Lower lobe of right lung (tissue), 2 donors: ENCODE results near the gene ZNF107. TPM values are rescaled to one million over a fixed set of nuclear protein-coding genes. Genes with fewer than 3 reads are reported as not detected.

Source experiments
- ATAC-seq, 2 donors: fragments of 200-7000 bp; cut with Tn5 transposase; one replicate each; pipeline ENCODE4 v1.9.1; 2020 to 2022; ENCODE audit warnings: mild to moderate bottlenecking in 2 of 2, moderate library complexity in 2 of 2
- DNase-seq: peaks from one replicate; pipeline ENCODE4 v3.0.0-alpha.2; 2020
- H3K27ac ChIP-seq: fragments of 200-600 bp; one replicate; pipeline ENCODE4 v1.8.0; 2022
- H3K27me3 ChIP-seq: fragments of 200-600 bp; one replicate; pipeline ENCODE4 v1.8.0; 2022; ENCODE audit warnings: low read depth
- H3K36me3 ChIP-seq: fragments of 200-600 bp; one replicate; pipeline ENCODE4 v1.8.0; 2022; ENCODE audit warnings: mild to moderate bottlenecking
- H3K4me1 ChIP-seq: fragments of 200-600 bp; one replicate; pipeline ENCODE4 v1.8.0; 2022
- H3K4me3 ChIP-seq: fragments of 200-600 bp; one replicate; pipeline ENCODE4 v1.8.0; 2022; ENCODE audit warnings: mild to moderate bottlenecking
- H3K9me3 ChIP-seq: fragments of 200-600 bp; one replicate; pipeline ENCODE4 v1.8.0; 2022
- intact Hi-C: fragments of 100-400 bp; cut with DNase I; formaldehyde crosslinking; loops from one replicate; pipeline ENCODE4 v1.11.0; 2022
- total RNA-seq: library from RNA; stranded (reverse); fragmentation: NEBNext Ultra II Directional; extraction: Animal tissue kit (Norgen Biotek cat#: 25700); gene quantifications from one replicate; pipeline ENCODE4 v1.2.1, GENCODE V29; 2021
- TF ChIP-seq, protein P1 (sequence below): fragments of 200-600 bp; IDR thresholded peaks from one replicate; pipeline ENCODE4 v1.8.0; 2022; ENCODE audit warnings: antibody characterized with exemption, mild to moderate bottlenecking
- donor health status: DM: no; HTN: yes; CAD: no; lungs with severe emphysema.

Gene ZNF107
- total RNA-seq, 1 donor from 2014 or later, result 4.3 TPM

DNA sequence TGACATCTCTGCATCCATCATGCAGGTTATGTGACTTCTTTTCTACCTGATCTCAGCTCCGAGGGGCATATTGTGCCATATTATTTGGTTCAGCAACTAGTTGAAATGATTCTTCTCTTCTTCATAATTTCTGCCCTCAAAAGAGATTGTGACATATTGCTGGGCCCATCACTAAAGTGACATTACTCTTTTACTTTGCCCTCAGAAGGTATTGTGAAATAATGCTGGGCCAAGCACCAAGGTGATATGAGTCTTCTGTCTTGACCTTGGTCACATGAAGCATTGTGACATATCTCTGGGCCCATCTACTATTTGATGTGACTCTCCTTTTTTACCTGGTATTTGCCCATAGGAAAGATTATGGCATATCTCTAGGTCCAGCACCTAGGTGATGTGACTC lies 33.9 kb upstream of the ZNF107 start:
- Histone ChIP-seq H3K27ac (no peak overlapping the region), H3K4me3 (no peak overlapping the region), H3K27me3 (no peaks in the 10 kb centered on the region), H3K9me3 (no peaks in the 10 kb centered on the region), H3K36me3 (no peaks in the 10 kb centered on the region), H3K4me1 (no peaks in the 10 kb centered on the region)
- DNase-seq (no peak), ATAC-seq (no peak)
- TF ChIP-seq, protein P1, sequence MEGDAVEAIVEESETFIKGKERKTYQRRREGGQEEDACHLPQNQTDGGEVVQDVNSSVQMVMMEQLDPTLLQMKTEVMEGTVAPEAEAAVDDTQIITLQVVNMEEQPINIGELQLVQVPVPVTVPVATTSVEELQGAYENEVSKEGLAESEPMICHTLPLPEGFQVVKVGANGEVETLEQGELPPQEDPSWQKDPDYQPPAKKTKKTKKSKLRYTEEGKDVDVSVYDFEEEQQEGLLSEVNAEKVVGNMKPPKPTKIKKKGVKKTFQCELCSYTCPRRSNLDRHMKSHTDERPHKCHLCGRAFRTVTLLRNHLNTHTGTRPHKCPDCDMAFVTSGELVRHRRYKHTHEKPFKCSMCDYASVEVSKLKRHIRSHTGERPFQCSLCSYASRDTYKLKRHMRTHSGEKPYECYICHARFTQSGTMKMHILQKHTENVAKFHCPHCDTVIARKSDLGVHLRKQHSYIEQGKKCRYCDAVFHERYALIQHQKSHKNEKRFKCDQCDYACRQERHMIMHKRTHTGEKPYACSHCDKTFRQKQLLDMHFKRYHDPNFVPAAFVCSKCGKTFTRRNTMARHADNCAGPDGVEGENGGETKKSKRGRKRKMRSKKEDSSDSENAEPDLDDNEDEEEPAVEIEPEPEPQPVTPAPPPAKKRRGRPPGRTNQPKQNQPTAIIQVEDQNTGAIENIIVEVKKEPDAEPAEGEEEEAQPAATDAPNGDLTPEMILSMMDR, result no peak
- intact Hi-C loops, result no loop called here

DNA sequence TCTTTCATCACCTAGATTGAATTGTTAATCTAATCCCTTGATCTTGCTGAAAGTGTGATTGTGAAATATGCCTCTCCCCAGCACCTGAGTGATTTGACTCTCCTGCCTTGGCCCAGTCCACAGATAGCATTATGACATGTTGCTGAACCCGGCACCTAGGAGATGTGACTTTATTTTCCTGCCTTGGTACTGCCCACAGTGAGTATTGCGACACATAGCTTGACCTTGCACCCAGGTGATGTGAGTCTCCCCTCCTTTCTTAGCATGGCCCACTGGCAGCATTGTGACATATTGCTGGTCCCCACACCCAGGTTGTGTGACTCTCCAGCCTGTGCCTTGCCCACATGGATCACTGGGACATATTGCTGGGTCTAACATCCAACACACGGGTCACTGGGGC lies 32.5 kb upstream of the ZNF107 start:
- no peak for DNase-seq
- Histone ChIP-seq H3K36me3 (no peaks in the 10 kb centered on the region), H3K4me1 (no peaks in the 10 kb centered on the region), H3K9me3 (no peaks in the 10 kb centered on the region), H3K4me3 (no peak overlapping the region), H3K27ac (no peak overlapping the region), H3K27me3 (no peaks in the 10 kb centered on the region)
- ATAC-seq, result no peak
- TF ChIP-seq, protein P1, result no peak
- intact Hi-C loops, result no loop called here

DNA sequence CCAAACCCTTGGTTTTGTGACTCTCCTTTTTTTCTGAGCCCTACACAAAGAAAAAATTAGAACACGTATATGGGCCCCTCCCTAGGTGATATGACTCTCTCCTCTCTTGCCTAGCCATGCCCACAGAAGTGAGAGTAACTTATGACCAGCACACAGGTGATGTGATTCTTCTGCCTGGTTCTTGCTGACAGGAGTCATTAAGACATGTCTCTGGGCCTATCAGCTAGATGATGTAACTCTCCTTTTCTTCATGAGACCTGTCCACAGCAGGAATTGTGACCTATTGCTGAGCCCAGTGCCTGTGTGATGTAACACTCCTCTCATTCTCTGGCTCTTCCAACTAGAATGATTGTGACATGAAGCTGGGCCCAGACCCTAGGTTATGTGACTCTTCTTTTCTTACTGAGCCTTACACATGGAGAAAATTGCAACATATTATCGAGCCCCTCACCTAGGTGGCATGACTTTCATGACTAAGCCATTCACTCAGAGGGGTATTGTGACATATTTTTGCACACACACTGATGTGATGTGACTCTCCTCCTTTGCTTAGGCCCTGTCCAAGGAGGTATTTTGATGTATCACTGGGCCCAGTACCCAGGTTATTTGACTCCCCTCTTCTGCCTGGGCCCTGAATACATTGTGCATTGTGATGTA lies 31.4 kb upstream of the ZNF107 start:
- Histone ChIP-seq H3K27me3 (no peaks in the 10 kb centered on the region), H3K36me3 (no peaks in the 10 kb centered on the region), H3K4me3 (no peak overlapping the region), H3K4me1 (no peaks in the 10 kb centered on the region), H3K9me3 (no peaks in the 10 kb centered on the region), H3K27ac (no peak overlapping the region)
- intact Hi-C loops, result no loop called here
- TF ChIP-seq, protein P1, result no peak
- DNase-seq (no peak), ATAC-seq (no peak)

DNA sequence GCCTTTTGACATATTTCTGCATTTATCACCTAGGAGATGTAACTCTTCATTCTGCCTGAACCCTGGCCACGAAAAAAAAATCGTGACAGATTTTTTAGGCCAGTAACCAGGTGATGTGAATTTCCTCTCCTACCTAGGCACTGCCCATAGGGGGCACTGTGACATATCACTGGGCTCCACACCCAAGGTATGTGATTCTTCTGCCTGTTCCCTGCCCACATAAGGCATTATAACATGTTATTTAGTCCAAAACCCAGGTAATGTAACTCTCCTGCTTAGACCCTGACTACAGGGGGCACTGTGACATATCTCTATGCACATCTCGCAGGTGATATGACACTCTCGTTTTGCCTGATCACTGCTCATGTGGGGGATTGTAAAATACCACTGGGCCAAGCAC lies 29.5 kb upstream of the ZNF107 start:
- Histone ChIP-seq H3K27ac (no peak overlapping the region), H3K4me1 (no peaks in the 10 kb centered on the region), H3K4me3 (no peak overlapping the region), H3K27me3 (no peaks in the 10 kb centered on the region), H3K9me3 (no peaks in the 10 kb centered on the region), H3K36me3 (no peaks in the 10 kb centered on the region)
- ATAC-seq (no peak), DNase-seq (no peak)
- intact Hi-C loops, result no loop called here
- TF ChIP-seq, protein P1, result no peak

DNA sequence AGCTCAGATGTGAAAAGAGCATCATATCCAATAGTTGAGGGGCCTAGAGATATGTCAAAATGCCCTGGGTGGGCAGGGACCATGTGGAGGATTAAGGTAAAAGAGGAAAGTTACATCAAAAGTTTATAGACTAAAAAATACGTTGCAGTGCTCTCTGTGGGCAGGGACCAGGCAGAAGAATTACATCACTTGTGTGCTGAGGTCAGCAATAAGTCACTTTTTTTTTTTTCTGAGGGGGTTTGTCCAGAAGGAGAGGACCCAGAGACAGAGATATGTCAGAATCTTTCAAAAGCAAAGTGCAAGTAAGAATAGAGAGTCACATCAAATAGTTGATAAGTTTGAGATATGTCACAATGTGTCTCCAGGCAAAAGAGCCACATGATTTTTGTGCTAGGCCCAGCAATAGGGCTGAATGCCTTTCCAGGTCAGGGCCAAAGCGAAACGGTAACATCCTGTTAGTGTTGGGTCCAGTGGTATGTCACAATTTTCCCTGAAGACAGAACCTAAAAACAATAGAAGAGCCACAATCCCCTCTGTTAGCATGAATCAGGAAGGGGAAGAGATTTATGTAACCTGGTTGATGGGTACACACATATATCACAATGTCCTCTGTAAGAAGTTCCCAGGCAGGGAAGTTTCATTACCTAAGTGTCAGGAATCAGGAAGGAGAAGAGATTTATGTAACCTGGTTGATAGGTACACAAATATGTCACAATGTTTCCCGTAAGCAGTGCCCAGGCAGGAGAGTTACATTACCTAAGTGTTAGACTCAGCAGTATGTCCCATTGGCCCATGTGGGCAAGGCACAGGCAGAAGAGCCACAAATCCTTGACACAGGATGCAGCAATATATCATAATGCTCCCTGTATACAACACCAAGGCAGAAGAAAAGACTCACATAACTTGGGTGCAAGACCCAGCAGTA lies 28.1 kb upstream of the ZNF107 start:
- H3K4me1 ChIP-seq, result no peaks in the 10 kb centered on the region
- no peaks in the 10 kb centered on the region for H3K9me3 ChIP-seq
- TF ChIP-seq, protein P1, result no peak
- H3K27me3 ChIP-seq, result no peaks in the 10 kb centered on the region
- H3K27ac ChIP-seq, result no peak overlapping the region
- peak in 1 of 2 donors; percentile 40 for ATAC-seq
- DNase-seq, result no peak
- intact Hi-C loops, result no loop called here
- no peaks in the 10 kb centered on the region for H3K36me3 ChIP-seq
- no peak overlapping the region for H3K4me3 ChIP-seq
